ENCODE results near the gene GOLGA6A.
A peak's percentile ranks its signal among the peaks of the same experiment; 100 is the strongest.
"Not testable (repeated sequence)": the region's sequence is repeated elsewhere in the genome, so short reads cannot be mapped to it uniquely, and the experiment has no call there.

Gene GOLGA6A

GRCh38 chr15:74099963-74100733, 17.8 kb upstream of the GOLGA6A start:
- DNase-seq: peak; percentile 60

- DNase-seq: not testable (repeated sequence)
Measured at GRCh38 chr15:74096753-74097474, 14.6 kb upstream of the GOLGA6A start.

GRCh38 chr15:74095610-74096009, 13.3 kb upstream of the GOLGA6A start:
- not testable (repeated sequence) for DNase-seq

- DNase-seq: not testable (repeated sequence)
Measured at GRCh38 chr15:74094567-74094966, 12.2 kb upstream of the GOLGA6A start.

- DNase-seq: not testable (repeated sequence)
Measured at GRCh38 chr15:74075781-74076180, 6.6 kb downstream of the GOLGA6A start.

- peak; percentile 24 for DNase-seq
Measured at GRCh38 chr15:74072614-74073337, 9.6 kb downstream of the GOLGA6A start.

- DNase-seq: not testable (repeated sequence)
Measured at GRCh38 chr15:74072132-74072531, 10.2 kb downstream of the GOLGA6A start.

- DNase-seq: not testable (repeated sequence)
Measured at GRCh38 chr15:74071645-74072044, 10.7 kb downstream of the GOLGA6A start.

- peak; percentile 43 for DNase-seq
Measured at GRCh38 chr15:74065684-74066411, 16.5 kb downstream of the GOLGA6A start.

- DNase-seq: not testable (repeated sequence)
Measured at GRCh38 chr15:74064822-74065221, 17.5 kb downstream of the GOLGA6A start.

- DNase-seq: not testable (repeated sequence)
Measured at GRCh38 chr15:74064183-74064582, 18.2 kb downstream of the GOLGA6A start.

GRCh38 chr15:74063425-74064146, 18.8 kb downstream of the GOLGA6A start:
- DNase-seq: not testable (repeated sequence)

- no peak for DNase-seq
Measured at GRCh38 chr15:74062671-74063070, 19.7 kb downstream of the GOLGA6A start.

GRCh38 chr15:74062236-74062635, 20.1 kb downstream of the GOLGA6A start:
- DNase-seq: no peak

GRCh38 chr15:74060251-74060650, 22.1 kb downstream of the GOLGA6A start:
- DNase-seq: no peak

- not testable (repeated sequence) for DNase-seq
Measured at GRCh38 chr15:74059050-74059833, 23.1 kb downstream of the GOLGA6A start.

- not testable (repeated sequence) for DNase-seq
Measured at GRCh38 chr15:74056330-74056729, 26.0 kb downstream of the GOLGA6A start.

GRCh38 chr15:74055804-74056203, 26.5 kb downstream of the GOLGA6A start:
- DNase-seq: no peak

GRCh38 chr15:74053941-74054529, 28.3 kb downstream of the GOLGA6A start:
- DNase-seq: peak; percentile 43

- no peak for DNase-seq
Measured at GRCh38 chr15:74053517-74053916, 28.8 kb downstream of the GOLGA6A start.

Measured in CD4-positive, alpha-beta T cell treated with Interleukin-4 for 4 hours (primary cell).